HT1080 (cell line): ENCODE results near the gene MFSD11. TPM values are rescaled to one million over a fixed set of nuclear protein-coding genes. Genes with fewer than 3 reads are reported as not detected.

ENCODE experiments used
- DNase-seq: peaks from one replicate; pipeline ENCODE4 v3.0.0-alpha.2; 2015; ENCODE audit warnings: low read depth
- total RNA-seq: library from RNA; depleted of rRNA; stranded (reverse); fragments of >200 nt; shearing (Covaris generic); gene quantifications from 2 replicates; pipeline ENCODE4 v1.2.3, GENCODE V29; 2014

Gene MFSD11
- total RNA-seq, 1 experiment from 2014 or later, result 20.0 TPM

DNA sequence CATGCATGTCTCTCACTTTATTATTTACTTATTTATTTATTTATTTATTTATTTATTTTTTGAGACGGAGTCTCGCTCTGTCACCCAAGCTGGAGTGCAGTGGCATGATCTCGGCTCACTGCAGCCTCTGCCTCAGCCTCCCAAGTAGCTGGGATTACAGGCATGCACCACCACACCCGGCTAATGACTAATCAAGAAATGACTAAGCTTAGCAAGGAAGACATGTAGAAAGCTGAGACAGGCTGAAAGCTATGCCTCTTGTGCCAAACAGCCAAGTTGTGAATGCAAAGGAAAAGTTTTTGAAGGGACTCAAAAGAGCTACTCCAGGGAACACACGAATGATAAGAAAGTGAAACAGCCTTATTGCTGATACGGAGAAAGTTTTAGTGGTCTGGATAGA is 7.9 kb downstream of the MFSD11 start:
- DNase-seq, result peak; percentile 61

DNA sequence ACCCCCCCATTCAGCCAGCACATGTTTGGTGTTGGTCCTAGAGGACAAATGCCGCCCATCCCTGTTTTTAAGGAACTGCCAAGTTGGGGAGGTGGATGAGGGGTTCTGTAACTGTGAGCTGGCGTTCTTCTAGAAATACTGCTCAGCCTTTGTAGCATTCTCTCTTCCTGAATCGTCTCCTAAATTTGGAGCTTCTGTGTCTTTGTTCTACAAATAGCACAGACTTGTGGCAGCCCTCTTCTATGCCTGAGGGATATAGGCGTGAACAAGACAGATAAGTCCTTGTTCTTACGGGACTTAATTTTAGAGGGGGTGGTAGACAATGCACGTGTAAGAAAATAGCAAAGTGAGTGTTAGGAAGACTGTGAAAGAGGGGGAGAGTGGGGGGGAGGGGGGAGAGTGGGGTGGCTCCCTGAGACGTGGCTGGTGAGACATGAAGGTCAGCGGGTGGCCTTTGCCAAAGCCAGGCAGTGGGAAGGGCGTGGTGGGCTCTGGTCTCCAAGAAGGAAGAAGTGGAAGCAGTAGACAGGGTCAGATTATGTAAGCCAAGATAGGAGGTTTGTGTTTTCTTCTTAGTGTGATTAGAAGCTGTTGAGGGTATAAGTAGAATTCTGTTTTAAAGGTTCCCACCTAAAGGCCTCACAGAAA is 9.9 kb downstream of the MFSD11 start:
- no peak for DNase-seq

DNA sequence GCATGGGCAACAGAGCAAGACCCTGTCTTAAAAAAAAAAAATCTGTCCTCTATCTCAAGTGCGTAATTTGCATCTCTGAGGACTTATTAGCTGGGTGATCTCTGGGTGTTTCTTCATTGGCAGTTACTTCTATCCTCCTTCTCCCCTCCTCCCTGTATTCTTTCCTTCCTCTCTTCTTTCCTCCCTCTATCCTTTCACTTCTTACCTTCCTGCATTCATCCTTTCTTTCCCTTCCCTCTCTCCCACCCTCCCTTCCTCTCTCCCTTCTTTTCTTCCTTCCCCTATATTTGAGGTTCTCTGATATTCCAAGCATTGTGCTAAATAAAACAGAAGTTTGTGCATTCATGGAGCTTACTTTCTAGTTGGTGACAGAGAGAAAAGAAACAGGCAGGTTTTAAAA is 10.7 kb downstream of the MFSD11 start:
- no peak for DNase-seq

DNA sequence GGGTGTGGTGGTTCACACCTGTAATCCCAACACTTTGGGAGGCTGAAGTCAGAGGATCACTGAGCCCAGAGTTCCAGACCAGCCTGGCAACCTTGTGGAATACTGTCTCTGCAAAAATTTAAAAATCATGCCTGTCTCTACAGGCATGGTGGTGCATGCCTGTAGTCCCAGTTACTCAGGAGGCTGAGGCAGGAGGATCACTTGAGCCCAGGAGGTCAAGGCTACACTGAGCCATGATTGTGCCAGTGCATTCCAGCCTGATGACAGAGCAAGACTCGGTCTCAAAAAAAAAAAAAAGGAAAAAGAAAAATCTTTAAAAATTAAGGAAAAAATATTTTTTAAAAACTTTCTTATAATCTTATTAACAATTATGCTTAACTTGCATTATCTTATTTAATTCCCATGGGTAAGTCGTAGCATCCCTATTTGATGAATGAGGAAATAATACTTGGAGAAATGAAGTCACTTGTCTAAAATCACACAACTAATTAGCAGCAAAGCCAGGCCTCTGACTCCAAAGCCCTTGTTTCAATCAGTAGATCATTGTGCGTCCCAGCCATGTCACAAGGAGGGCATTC is 13.6 kb downstream of the MFSD11 start:
- DNase-seq, result no peak

DNA sequence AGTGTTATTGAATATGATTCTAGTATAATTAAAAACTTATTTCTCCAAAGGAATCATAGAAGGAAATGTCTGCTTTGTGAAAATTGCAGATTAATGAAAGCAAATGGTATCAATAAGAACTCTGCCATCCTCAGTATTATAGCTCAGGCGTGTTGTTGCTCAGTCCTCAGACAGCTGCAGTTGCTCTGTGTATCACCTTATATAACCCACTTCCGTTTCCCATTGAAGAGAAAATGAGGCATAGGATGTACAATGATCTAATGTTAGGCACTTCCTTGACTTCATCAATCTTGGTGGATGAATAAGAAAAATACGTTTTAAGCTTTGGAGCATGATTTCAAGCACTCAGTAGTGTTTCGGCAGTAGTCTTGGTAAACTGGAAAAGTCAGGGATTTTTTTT is 14.1 kb downstream of the MFSD11 start:
- DNase-seq, result no peak

DNA sequence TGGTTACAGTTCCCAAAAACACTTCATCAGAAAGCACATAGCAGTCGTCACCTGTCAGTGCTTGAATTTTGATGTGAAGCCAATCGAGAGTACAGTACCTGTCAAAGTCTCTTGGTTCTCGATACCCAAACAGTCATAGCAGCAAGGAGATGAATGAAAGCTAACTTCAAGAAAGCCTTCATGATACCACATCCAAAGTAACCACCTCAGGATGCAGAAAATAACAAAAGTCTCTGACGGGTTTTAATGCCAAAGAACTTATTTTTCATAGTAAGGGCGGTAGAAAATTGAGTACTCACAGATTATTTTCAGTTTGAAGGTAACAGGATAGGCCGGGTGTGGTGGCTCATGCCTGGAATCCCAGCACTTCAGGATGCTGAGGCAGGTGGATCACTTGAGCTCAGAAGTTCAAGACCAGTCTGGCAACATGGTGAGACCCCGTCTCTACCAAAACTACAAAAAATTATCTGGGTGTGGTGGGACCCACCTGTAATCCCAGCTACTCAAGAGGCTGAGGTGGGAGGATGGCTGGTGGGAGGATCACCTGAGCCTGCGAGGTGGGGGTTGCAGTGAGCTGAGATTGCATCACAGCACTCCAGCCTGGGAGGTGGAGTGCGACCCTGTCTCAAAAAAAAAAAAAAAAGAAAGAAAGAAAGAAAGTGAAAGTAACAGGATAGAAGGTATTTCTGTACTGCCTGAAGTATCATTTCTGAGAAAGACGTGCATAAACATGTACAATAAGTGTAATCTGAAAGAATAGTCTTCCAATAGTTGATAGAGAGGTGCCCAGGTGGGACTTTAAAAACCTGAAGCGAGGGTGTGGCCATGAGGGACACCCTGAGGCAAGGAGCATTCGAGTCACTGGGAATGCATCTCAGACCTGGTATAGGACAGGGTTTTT is 15.4 kb downstream of the MFSD11 start:
- no peak for DNase-seq

DNA sequence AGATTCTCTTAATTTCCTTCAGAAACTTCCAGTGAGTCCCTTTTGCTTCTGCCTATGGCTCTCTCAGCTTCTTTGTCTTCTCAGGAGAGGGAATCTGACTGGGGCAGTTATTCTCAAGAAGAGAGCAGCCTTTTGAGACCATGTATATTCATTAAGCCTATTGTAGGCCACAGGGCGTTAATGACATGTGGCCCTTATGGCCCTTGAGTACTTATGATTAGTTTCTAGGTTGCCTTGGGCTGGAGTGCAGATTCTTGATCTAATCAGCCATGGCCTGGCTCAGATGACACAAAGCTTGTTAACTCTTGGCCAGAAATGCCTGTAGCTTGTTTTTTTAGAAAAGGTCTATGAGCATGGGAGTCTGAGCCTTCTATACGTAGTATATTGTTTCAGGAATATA is 17.4 kb downstream of the MFSD11 start:
- no peak for DNase-seq

DNA sequence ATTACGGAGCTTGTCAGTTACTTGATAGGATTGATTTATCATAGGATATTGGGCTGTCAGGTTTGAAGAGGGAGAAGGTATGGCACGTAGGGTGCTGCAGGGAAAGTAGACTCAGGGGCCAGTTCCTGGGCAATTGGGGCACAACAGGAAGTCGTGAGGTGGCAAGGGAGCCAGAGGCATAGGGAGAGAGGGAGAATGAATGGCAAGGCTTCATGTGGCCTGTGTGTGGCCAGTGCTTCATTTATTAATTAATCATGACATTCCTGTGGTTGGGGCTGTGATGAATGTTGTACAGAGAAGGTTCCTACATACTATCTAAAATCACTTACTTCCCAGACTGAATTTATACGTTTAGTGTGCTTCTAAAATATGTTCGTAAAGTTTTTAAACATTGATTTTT is 19.3 kb downstream of the MFSD11 start:
- no peak for DNase-seq

DNA sequence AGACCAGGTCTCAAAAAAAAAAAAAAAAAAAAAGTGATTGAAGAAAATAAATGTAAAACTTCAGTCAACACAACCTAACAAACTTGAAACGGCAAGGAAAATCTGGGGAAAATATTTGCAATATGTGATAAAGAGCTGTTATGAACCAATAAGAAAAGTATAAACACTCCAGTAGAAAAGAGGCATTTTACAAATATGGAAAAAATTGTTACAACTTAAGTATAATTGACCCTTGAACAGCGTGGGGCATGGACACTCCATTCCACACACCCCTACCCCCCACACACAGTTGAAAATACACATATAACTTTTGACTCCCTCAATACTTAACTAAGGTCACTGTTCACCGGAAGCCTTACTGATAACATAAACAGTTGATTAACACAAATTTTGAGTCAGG is 20.7 kb downstream of the MFSD11 start:
- no peak for DNase-seq

DNA sequence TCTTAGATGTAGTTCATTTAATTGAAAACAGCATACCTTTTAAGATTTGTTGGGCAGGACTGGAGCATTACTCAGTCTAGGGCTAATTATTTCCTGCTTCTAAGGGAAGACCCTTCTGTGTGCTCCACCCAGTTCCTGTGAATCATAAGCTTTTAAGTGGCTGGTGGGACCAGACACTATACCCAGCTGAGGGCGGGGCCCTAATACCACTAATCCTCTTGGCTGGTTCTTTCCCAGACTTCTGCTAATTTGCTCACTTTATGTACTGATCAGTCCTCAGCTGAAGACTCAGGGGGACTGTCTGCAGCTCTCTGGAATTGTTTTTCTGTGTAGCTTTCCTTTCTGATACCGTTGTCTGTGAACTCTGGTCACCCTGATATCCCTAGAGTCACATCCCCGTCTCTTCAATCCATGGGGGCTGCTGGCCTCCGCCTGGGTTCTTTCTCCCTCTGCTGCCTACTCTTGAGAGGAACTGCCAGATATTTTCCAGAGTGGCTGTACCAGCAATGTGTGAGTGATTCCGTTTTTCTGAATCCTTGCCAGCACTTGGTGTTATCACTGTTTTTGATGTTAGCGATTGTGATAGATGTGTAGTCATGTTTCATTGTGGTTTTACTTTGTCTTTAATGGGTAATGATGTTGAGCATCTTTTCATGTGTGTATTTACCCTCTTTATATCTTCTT is 35.1 kb downstream of the MFSD11 start:
- DNase-seq, result peak; percentile 92

DNA sequence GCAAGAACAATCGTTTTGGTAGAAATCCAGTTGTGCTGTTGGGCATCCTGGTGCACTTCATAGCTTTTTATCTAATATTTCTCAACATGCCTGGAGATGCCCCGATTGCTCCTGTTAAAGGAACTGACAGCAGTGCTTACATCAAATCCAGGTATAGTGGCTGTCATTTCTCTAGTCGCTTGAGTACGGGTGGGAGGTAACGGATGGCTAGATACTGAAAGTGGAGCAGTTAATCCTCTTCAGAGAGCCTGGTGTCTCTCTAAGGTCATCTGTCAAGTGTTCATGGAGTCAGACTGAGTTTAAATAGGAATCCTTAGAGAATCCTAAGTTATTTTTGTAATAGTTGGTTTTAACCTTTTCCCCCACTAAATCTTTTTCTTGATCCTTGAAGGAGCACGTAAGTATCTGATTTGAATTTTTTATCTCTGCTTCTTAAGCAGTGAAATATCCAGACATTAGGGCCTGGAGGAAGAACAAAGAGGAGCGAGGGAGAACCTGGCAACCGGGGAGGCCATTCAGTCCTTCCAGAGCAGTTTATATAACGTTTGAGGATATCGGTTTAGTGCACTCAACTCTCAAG is 37.2 kb downstream of the MFSD11 start:
- no peak for DNase-seq

DNA sequence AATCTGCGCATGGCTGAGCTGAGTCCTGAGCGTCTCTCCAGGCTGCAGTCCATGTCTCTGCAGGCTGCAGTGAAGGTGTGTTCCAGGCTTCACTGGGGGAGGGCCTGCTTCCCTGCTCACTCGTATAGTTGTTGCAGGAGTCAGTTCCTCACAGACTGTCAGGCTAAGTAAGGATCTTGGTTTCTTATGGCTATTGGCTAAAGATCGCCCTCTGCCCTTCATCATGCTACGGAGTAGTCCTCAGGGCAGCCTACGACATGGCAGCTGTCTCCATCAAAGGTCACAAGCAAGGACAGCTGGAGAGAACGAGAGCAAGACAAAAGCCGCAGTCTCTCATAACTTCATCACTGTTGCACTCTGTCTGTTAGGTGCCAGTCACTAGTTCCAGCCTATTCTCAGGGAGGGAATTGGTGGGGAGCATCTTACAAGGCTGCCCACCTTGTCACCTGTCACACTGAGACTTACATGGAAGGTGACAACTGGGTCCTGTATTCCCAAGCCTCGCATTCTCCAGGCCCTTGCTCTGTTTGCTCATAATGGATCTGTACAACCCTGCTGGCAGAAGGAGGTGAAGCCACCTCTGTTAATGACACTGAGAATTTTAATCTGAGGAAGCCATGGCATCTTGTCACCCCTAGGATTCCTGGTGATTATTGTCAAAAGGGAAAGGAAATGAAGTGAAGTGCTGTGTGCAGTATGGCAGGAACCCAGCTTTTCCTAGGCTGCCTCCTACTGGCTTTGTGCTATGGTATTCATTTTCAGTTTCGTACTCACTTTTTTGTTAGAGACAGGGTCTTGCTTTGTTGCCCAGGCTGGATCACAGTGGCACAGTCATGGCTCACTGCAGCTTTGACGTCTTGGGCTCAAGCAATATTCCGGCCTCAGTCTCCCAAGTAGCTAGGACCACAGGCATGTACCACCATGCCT is 43.4 kb downstream of the MFSD11 start:
- DNase-seq, result no peak

DNA sequence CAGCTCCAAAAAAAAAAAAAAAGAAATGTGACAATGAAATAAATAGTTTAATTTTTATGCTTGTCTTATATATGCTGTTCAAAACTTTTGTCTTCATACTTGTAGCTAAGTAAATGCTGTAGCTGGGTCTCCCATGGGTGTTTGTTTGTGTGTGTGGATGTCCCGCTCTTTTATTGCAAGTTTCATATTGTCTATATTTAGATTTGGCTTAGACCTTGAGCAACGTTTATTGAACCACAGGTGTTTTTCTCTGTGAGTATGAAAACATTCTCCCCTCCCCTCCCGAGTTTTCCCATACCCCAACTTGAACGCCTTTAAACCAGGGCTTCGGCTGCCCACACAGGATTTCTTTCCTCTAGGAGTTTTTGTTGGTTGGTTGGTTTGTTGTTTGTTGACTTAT is 45.2 kb downstream of the MFSD11 start:
- DNase-seq, result no peak

DNA sequence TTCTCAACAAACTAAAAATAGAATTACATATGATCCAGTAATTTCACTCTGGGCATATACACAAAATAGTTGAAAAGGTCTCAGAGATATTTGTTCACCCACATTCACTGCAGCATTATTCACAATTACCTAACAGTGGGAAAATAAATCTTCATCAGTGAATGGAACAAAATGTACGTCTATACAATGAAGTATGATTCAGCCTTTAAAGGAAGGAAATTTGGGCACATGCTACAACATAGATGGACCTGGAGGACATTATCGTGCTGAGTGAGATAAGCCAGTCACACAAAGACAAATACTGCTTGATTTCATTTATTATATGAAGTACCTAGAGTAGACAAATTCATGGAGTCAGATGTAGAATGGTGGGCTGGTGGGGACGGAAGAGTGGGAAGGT is 47.0 kb downstream of the MFSD11 start:
- no peak for DNase-seq

DNA sequence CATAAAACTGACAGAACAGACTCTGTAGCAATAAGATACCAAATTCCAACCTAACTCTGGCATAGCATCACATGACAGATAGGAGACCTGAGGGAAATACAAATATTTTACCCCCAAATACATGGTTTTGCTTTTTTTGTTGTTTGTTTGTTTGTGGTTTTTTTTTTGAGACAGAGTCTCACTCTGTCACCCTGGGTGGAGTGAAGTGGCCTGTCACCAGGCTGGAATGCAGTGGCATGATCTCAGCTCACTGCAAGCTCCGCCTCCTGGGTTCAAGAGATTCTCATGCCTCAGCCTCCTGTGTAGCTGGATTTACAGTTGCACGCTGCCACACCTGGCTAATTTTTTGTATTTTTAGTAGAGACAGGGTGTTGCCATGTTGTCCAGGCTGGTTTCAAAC is 49.9 kb downstream of the MFSD11 start:
- peak; percentile 25 for DNase-seq

DNA sequence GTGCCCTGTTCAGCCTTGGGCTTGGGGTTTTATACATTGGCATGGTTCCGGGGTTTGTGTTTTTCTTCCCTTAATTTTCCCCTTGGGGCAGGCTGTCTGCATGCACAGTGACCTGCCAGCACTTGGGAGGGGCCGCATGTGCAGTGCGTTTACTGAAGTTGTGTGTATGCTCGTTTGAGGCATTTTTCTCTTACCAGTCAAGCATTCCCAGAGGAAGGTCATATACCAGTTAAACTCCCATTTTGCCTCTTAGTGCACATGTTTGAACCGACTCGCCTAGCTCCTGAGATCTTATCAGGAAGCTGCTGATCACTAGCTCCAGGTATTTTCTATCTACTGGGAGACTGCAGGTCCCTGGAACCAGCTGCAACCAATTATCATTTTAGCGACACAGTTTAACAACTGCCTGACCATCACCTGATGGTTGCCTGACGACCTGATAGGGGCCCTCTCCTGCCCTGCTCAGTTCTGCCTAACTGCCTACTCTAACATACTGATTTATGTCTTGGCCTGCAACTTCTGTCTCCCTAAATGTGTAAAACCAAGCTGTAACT is 51.4 kb downstream of the MFSD11 start:
- no peak for DNase-seq

DNA sequence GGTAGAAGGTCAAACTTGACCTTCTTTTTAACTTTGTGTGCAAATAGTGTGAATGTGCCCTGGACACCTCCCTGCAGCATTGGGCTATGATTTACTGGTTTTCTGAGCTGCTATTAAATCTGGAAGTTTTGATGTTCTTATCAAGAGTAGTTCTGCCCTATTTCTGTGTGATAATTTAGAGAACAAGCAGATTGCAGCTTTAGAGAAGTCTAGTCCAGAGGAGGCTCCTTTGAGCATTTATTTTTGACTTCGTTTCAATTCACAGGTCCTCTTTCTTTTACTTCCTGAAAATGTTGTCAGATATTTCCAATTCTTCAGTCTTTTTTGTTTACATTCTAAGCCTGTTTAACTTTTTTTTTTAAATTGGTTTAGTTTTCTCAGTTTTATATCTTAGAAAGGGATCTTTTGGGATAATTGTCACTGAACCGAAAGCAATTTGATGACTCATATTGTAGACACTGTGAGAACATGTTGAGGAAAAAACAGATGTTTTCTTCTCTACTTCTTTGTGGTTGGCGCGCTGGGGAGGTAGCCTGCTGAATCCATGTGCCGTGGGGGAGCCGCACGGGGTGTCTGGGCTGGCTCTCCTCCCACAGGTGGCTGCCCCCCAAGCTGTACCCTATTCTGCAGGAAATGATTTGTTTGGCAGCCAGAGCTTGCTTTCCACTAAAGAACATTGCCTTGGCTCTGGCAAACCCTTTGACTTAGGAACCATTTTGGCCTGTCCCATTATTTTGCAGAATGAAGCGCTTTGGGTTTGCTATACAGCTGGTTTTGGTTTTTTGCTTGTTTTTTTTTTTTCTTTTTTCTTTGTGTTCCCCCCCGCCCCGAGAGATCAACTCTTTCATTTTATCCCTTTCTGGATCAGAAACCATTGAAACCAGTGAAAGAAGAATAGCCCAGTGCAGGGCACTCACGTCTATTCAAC is 53.4 kb downstream of the MFSD11 start:
- DNase-seq, result peak; percentile 78

DNA sequence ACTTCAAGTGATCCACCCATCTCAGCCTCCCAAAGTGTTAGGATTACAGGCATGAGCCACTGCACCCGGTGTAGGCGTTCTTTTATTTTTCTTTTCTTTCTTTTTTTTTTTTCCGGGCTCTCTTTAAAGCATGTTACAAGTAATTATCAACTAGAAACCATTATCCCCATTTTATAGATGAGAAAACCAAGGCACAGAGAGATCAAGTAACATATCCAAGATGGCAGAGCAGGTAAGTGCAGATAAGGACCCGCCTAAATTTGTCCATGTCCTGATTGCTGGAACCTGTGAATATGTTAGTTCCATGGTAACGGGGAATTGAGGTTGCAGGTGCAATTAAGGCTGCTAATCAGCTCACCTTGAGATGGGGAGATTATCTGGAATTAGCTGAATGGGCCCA is 54.4 kb downstream of the MFSD11 start:
- no peak for DNase-seq

DNA sequence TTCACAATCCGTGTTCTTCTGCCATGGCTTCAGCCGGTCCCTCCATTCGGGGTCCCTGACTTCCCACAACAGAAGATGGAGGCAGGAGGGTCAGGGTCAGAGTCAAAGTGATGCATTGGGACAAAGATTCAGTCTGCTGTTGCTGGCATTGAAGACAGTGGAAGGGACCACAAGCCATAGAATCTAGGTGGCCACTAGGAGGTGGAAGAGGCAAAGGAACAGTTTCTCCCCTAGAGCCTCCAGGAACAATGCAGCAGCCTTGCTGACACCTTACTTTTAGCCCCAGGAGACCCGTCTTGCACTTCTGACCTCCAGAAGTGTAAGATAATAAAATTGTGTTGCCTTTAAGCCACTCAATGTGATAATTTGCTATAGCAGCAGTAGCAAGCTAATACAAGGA is 55.9 kb downstream of the MFSD11 start:
- peak; percentile 59 for DNase-seq
